Measurements from ENCODE around the gene LY86. TPM values are rescaled to one million over a fixed set of nuclear protein-coding genes. Genes with fewer than 3 reads are reported as not detected.

The LY86 gene
- polyA plus RNA-seq, 1 donor from 2014 or later, result not detected

- H3K9me2 ChIP-seq (ENCODE audit: insufficient read depth, low read length), result no peaks in the 10 kb centered on the region
- H2AFZ ChIP-seq (ENCODE audit: low read depth, low read length), result no peak overlapping the region
- no peaks in the 10 kb centered on the region for H3K9me3 ChIP-seq (ENCODE audit: low read length)
- H4K20me1 ChIP-seq (ENCODE audit: insufficient read depth), result no peaks in the 10 kb centered on the region
- TF ChIP-seq SMC3 (conservative IDR thresholded peaks at IDR 0.05; ENCODE audit: poor library complexity), result no peak
- no peak for TF ChIP-seq RAD21 (conservative IDR thresholded peaks at IDR 0.05)
- TF ChIP-seq POLR2AphosphoS5 (IDR thresholded peaks at IDR 0.05), result no peak
- no peak for TF ChIP-seq REST (IDR thresholded peaks at IDR 0.05; ENCODE audit: borderline replicate concordance)
- H3K79me2 ChIP-seq (replicated peaks; ENCODE audit: insufficient read depth, low read length), result no peaks in the 10 kb centered on the region
- no peak overlapping the region for H3K27ac ChIP-seq (ENCODE audit: low read length)
- H3K36me3 ChIP-seq (ENCODE audit: insufficient read depth, low read length), result no peaks in the 10 kb centered on the region
- no peaks in the 10 kb centered on the region for H3K27me3 ChIP-seq (ENCODE audit: insufficient read depth, low read depth, low read length)
- H3K9ac ChIP-seq (ENCODE audit: low read length), result no peak overlapping the region
- no peaks in the 10 kb centered on the region for H3F3A ChIP-seq (ENCODE audit: insufficient read depth, low read length, poor library complexity, severe bottlenecking)
- H3K4me2 ChIP-seq (ENCODE audit: low read length), result no peak overlapping the region
- H3K4me3 ChIP-seq (ENCODE audit: low read length), result no peak overlapping the region
Observed at GRCh38 chr6:6623553-6623952, 35.0 kb downstream of the LY86 start.

- Histone ChIP-seq H3K79me2 (replicated peaks; ENCODE audit: insufficient read depth, low read length) (no peaks in the 10 kb centered on the region), H4K20me1 (ENCODE audit: insufficient read depth) (no peaks in the 10 kb centered on the region), H3F3A (ENCODE audit: insufficient read depth, low read length, poor library complexity, severe bottlenecking) (no peaks in the 10 kb centered on the region), H3K4me3 (ENCODE audit: low read length) (no peak overlapping the region), H2AFZ (ENCODE audit: low read depth, low read length) (no peak overlapping the region), H3K9me3 (ENCODE audit: low read length) (no peaks in the 10 kb centered on the region), H3K4me2 (ENCODE audit: low read length) (no peak overlapping the region), H3K27ac (ENCODE audit: low read length) (no peak overlapping the region), H3K9ac (ENCODE audit: low read length) (no peak overlapping the region), H3K9me2 (ENCODE audit: insufficient read depth, low read length) (no peaks in the 10 kb centered on the region), H3K27me3 (ENCODE audit: insufficient read depth, low read depth, low read length) (no peaks in the 10 kb centered on the region), H3K36me3 (ENCODE audit: insufficient read depth, low read length) (no peaks in the 10 kb centered on the region)
- no peak for TF ChIP-seq RAD21 (conservative IDR thresholded peaks at IDR 0.05)
- no peak for TF ChIP-seq EZH2 (IDR thresholded peaks at IDR 0.05; ENCODE audit: borderline replicate concordance, insufficient read depth, low read length, poor library complexity, severe bottlenecking)
- TF ChIP-seq SMC3 (conservative IDR thresholded peaks at IDR 0.05; ENCODE audit: poor library complexity), result no peak
Observed at GRCh38 chr6:6624269-6624990, 35.9 kb downstream of the LY86 start.

- Histone ChIP-seq H4K20me1 (ENCODE audit: insufficient read depth) (no peaks in the 10 kb centered on the region), H2AFZ (ENCODE audit: low read depth, low read length) (no peak overlapping the region), H3K79me2 (replicated peaks; ENCODE audit: insufficient read depth, low read length) (no peaks in the 10 kb centered on the region), H3K9ac (ENCODE audit: low read length) (no peak overlapping the region), H3K9me3 (ENCODE audit: low read length) (no peaks in the 10 kb centered on the region), H3K4me2 (ENCODE audit: low read length) (no peak overlapping the region), H3K27me3 (ENCODE audit: insufficient read depth, low read depth, low read length) (no peaks in the 10 kb centered on the region), H3K27ac (ENCODE audit: low read length) (no peak overlapping the region), H3K9me2 (ENCODE audit: insufficient read depth, low read length) (no peaks in the 10 kb centered on the region), H3F3A (ENCODE audit: insufficient read depth, low read length, poor library complexity, severe bottlenecking) (no peaks in the 10 kb centered on the region), H3K36me3 (ENCODE audit: insufficient read depth, low read length) (no peaks in the 10 kb centered on the region), H3K4me3 (ENCODE audit: low read length) (no peak overlapping the region)
- TF ChIP-seq EP300 (conservative IDR thresholded peaks at IDR 0.05; ENCODE audit: poor library complexity, severe bottlenecking) (no peak), MXI1 (conservative IDR thresholded peaks at IDR 0.05; ENCODE audit: poor library complexity, severe bottlenecking) (no peak), SMC3 (conservative IDR thresholded peaks at IDR 0.05; ENCODE audit: poor library complexity) (no peak), POLR2AphosphoS5 (IDR thresholded peaks at IDR 0.05) (no peak), CTCF (IDR thresholded peaks at IDR 0.05; ENCODE audit: poor library complexity, severe bottlenecking) (no peak), EZH2 (IDR thresholded peaks at IDR 0.05; ENCODE audit: borderline replicate concordance, insufficient read depth, low read length, poor library complexity, severe bottlenecking) (no peak), TAF1 (IDR thresholded peaks at IDR 0.05; ENCODE audit: low read depth) (no peak), REST (IDR thresholded peaks at IDR 0.05; ENCODE audit: borderline replicate concordance) (no peak), RAD21 (conservative IDR thresholded peaks at IDR 0.05) (no peak)
Observed at GRCh38 chr6:6626187-6626586, 37.7 kb downstream of the LY86 start.

Data from neural cell (in vitro differentiated cells).